HEK293T (cell line): Measurements from ENCODE around the gene RBM48.
"Not testable (repeated sequence)": the region's sequence is repeated elsewhere in the genome, so short reads cannot be mapped to it uniquely, and the experiment has no call there.

Source experiments
- CTCF ChIA-PET: fragments of 350-600 bp; formaldehyde crosslinking; extraction: SDS; loops from one replicate; lab custom pipeline; 2021; ENCODE audit warnings: antibody characterized with exemption, inconsistent platforms; lab: Yijun Ruan, JAX
- POLR2A ChIA-PET: fragments of 350-600 bp; formaldehyde crosslinking; extraction: SDS; loops from one replicate; lab custom pipeline; 2020; ENCODE audit warnings: antibody characterized with exemption, inconsistent platforms; lab: Yijun Ruan, JAX
- DNase-seq: peaks from one replicate; pipeline ENCODE4 v3.0.0; 2012; ENCODE audit warnings: mixed read lengths; ENCODE audit errors: extremely low spot score
- ARNT ChIP-seq: fragments of 450-650 bp; IDR thresholded peaks from 2 replicates; pipeline ENCODE4 v1.6.1; 2017; ENCODE audit warnings: mild to moderate bottlenecking
- BHLHE40 ChIP-seq: fragments of 450-650 bp; IDR thresholded peaks from 2 replicates; pipeline ENCODE4 v1.6.1; 2016; ENCODE audit warnings: mild to moderate bottlenecking, moderate library complexity, borderline replicate concordance
- CTBP1 ChIP-seq: fragments of 450-650 bp; IDR thresholded peaks from 2 replicates; pipeline ENCODE4 v1.6.1; 2016; ENCODE audit warnings: borderline replicate concordance
- ELF4 ChIP-seq: fragments of 450-650 bp; IDR thresholded peaks from 2 replicates; pipeline ENCODE4 v1.6.1; 2017; ENCODE audit warnings: antibody characterized with exemption
- FOXA1 ChIP-seq: fragments of 450-650 bp; IDR thresholded peaks from 2 replicates; pipeline ENCODE4 v1.6.1; 2016; ENCODE audit warnings: mild to moderate bottlenecking
- FOXK2 ChIP-seq: fragments of 450-650 bp; IDR thresholded peaks from 2 replicates; pipeline ENCODE4 v1.6.1; 2016; ENCODE audit warnings: mild to moderate bottlenecking
- FOXM1 ChIP-seq: fragments of 450-650 bp; IDR thresholded peaks from 2 replicates; pipeline ENCODE4 v1.6.1; 2017; ENCODE audit warnings: mild to moderate bottlenecking, borderline replicate concordance
- HDGF ChIP-seq: fragments of 450-650 bp; IDR thresholded peaks from 2 replicates; pipeline ENCODE4 v1.6.1; 2017; ENCODE audit warnings: antibody characterized with exemption, borderline replicate concordance
- L3MBTL2 ChIP-seq: fragments of 450-650 bp; conservative IDR thresholded peaks from 2 replicates; pipeline ENCODE4 v1.6.1; 2016; ENCODE audit warnings: mild to moderate bottlenecking
- LEF1 ChIP-seq: fragments of 450-650 bp; IDR thresholded peaks from 2 replicates; pipeline ENCODE4 v1.6.1; 2017; ENCODE audit warnings: mild to moderate bottlenecking, borderline replicate concordance
- NFRKB ChIP-seq: fragments of 450-650 bp; IDR thresholded peaks from 2 replicates; pipeline ENCODE4 v1.6.1; 2016; ENCODE audit warnings: mild to moderate bottlenecking, moderate library complexity
- PKNOX1 ChIP-seq: fragments of 450-650 bp; IDR thresholded peaks from 2 replicates; pipeline ENCODE4 v1.6.1; 2016
- SP1 ChIP-seq: fragments of 450-650 bp; IDR thresholded peaks from 2 replicates; pipeline ENCODE4 v1.6.1; 2017
- SUZ12 ChIP-seq: fragments of 450-650 bp; IDR thresholded peaks from 2 replicates; pipeline ENCODE4 v1.6.1; 2016; ENCODE audit warnings: mild to moderate bottlenecking
- TARDBP ChIP-seq: fragments of 450-650 bp; IDR thresholded peaks from 2 replicates; pipeline ENCODE4 v1.6.1; 2016
- ZNF384 ChIP-seq: fragments of 450-650 bp; IDR thresholded peaks from 2 replicates; pipeline ENCODE4 v1.6.1; 2016

The RBM48 gene

GRCh38 chr7:92534572-92534971, 6.0 kb downstream of the RBM48 start:
- CTCF ChIA-PET: no interaction called here
- no peak for DNase-seq
- TF ChIP-seq PKNOX1: peak; percentile 62
- TF ChIP-seq HDGF: no peak
- TF ChIP-seq L3MBTL2: no peak
- POLR2A ChIA-PET: no interaction called here

- DNase-seq, POLR2A ChIA-PET, CTCF ChIA-PET: not testable (repeated sequence)
Observed at GRCh38 chr7:92543542-92543941, 14.9 kb downstream of the RBM48 start.

GRCh38 chr7:92545116-92545515, 16.5 kb downstream of the RBM48 start:
- POLR2A ChIA-PET, DNase-seq, CTCF ChIA-PET: not testable (repeated sequence)

GRCh38 chr7:92546856-92547497, 18.4 kb downstream of the RBM48 start:
- no peak for DNase-seq

GRCh38 chr7:92547579-92547978, 19.0 kb downstream of the RBM48 start:
- ChIA-PET POLR2A (no interaction called here), CTCF (no interaction called here)

More at GRCh38 chr7:92546856-92547497, 18.4 kb downstream of the RBM48 start:
- POLR2A ChIA-PET: no interaction called here
- TF ChIP-seq FOXA1: no peak
- no peak for TF ChIP-seq L3MBTL2
- no peak for TF ChIP-seq SUZ12
- TF ChIP-seq FOXK2: no peak
- TF ChIP-seq BHLHE40: no peak
- no peak for TF ChIP-seq HDGF
- no peak for TF ChIP-seq CTBP1
- no peak for TF ChIP-seq ARNT
- no peak for TF ChIP-seq LEF1
- CTCF ChIA-PET: no interaction called here

GRCh38 chr7:92550194-92550593, 21.6 kb downstream of the RBM48 start:
- ChIA-PET CTCF (interaction anchor here (0.6 kb wide), 1 partner anchor 151 kb away, joined by 4 read pairs; no protein-coding TSS in a partner anchor), POLR2A (interaction anchor here (2.0 kb wide), 1 partner anchor 22 kb away, joined by 9 read pairs; the partner anchor contains the start of genes PEX1 and RBM48)
- DNase-seq: no peak
- TF ChIP-seq ARNT (no peak), HDGF (no peak)

More at GRCh38 chr7:92547579-92547978, 19.0 kb downstream of the RBM48 start:
- DNase-seq: no peak
- TF ChIP-seq FOXA1 (no peak), HDGF (no peak), LEF1 (no peak), ZNF384 (no peak), BHLHE40 (no peak), ELF4 (no peak), L3MBTL2 (no peak), ARNT (no peak), SP1 (no peak), CTBP1 (no peak), TARDBP (no peak), SUZ12 (no peak), FOXK2 (no peak)

GRCh38 chr7:92557249-92557648, 28.7 kb downstream of the RBM48 start:
- TF ChIP-seq ZNF384: no peak
- TF ChIP-seq SUZ12: no peak
- no peak for TF ChIP-seq L3MBTL2
- no peak for TF ChIP-seq TARDBP
- TF ChIP-seq ELF4: no peak
- TF ChIP-seq FOXM1: no peak
- no peak for TF ChIP-seq BHLHE40
- no peak for TF ChIP-seq SP1
- no peak for TF ChIP-seq CTBP1
- no peak for TF ChIP-seq ARNT
- no peak for TF ChIP-seq HDGF
- TF ChIP-seq FOXK2: no peak
- ChIA-PET POLR2A (no interaction called here), CTCF (no interaction called here)
- no peak for DNase-seq

GRCh38 chr7:92557808-92558362, 29.3 kb downstream of the RBM48 start:
- ChIA-PET POLR2A (interaction anchor here (1.3 kb wide), 1 partner anchor 32 kb away, joined by 3 read pairs; the partner anchor contains the start of gene FAM133B), CTCF (no interaction called here)
- TF ChIP-seq SP1: no peak
- no peak for TF ChIP-seq TARDBP
- no peak for TF ChIP-seq L3MBTL2
- TF ChIP-seq CTBP1: no peak
- no peak for TF ChIP-seq PKNOX1
- TF ChIP-seq FOXM1: no peak
- TF ChIP-seq BHLHE40: no peak
- no peak for TF ChIP-seq LEF1
- TF ChIP-seq HDGF: no peak
- no peak for TF ChIP-seq FOXA1
- no peak for TF ChIP-seq ZNF384
- TF ChIP-seq FOXK2: no peak
- no peak for TF ChIP-seq ARNT
- no peak for TF ChIP-seq NFRKB
- TF ChIP-seq ELF4: no peak
- no peak for TF ChIP-seq SUZ12
- DNase-seq: no peak
